WERI-Rb-1 (cell line): ENCODE results near the gene NTRK3.

Experiments
- DNase-seq: peaks from one replicate; pipeline ENCODE4 v3.0.0-alpha.2; 2020
- H3K27ac ChIP-seq: fragments of 250-450 bp; sonication (Bioruptor Pico); 2 replicates; pipeline ENCODE4 v1.5.1; 2020; ENCODE audit warnings: mild to moderate bottlenecking, moderate library complexity
- H3K27me3 ChIP-seq: fragments of 250-450 bp; sonication (Bioruptor Pico); 2 replicates; pipeline ENCODE4 v1.5.1; 2021; ENCODE audit warnings: mild to moderate bottlenecking, low read depth, moderate library complexity; ENCODE audit not compliant: insufficient read depth, severe bottlenecking
- H3K36me3 ChIP-seq: fragments of 250-450 bp; sonication (Bioruptor Pico); 2 replicates; pipeline ENCODE4 v1.5.1; 2020; ENCODE audit warnings: mild to moderate bottlenecking, moderate library complexity
- H3K4me3 ChIP-seq: 2 replicates; pipeline ENCODE4 v1.5.1; 2011; ENCODE audit warnings: low read depth, mild to moderate bottlenecking, control low read depth, low read length
- H3K9me3 ChIP-seq: fragments of 250-450 bp; sonication (Bioruptor Pico); 2 replicates; pipeline ENCODE4 v1.5.1; 2021; ENCODE audit warnings: mild to moderate bottlenecking, moderate library complexity; ENCODE audit not compliant: severe bottlenecking
- CTCF ChIP-seq: IDR thresholded peaks from 2 replicates; pipeline ENCODE4 v1.5.1; 2011; ENCODE audit warnings: low read depth, mild to moderate bottlenecking, control low read depth, inconsistent platforms, low read length

Gene NTRK3

GRCh38 chr15:88177451-88177850 lies 79.1 kb downstream of the NTRK3 start:
- Histone ChIP-seq H3K4me3 (no peak overlapping the region), H3K9me3 (no peaks in the 10 kb centered on the region), H3K27me3 (peaks cover 30% of the 10 kb centered on the region), H3K36me3 (no peaks in the 10 kb centered on the region), H3K27ac (no peak overlapping the region)
- TF ChIP-seq CTCF: no peak
- DNase-seq: no peak

GRCh38 chr15:88174571-88174970 lies 82.0 kb downstream of the NTRK3 start:
- no peak overlapping the region for H3K27ac ChIP-seq
- no peak overlapping the region for H3K4me3 ChIP-seq
- H3K36me3 ChIP-seq: no peaks in the 10 kb centered on the region
- DNase-seq: peak; percentile 50
- no peaks in the 10 kb centered on the region for H3K9me3 ChIP-seq
- peaks cover 17% of the 10 kb centered on the region for H3K27me3 ChIP-seq
- TF ChIP-seq CTCF: no peak

- TF ChIP-seq CTCF: no peak
- Histone ChIP-seq H3K4me3 (no peak overlapping the region), H3K36me3 (no peaks in the 10 kb centered on the region), H3K9me3 (no peaks in the 10 kb centered on the region), H3K27me3 (peaks cover 16% of the 10 kb centered on the region), H3K27ac (no peak overlapping the region)
- no peak for DNase-seq
These were observed 90.2 kb downstream of the NTRK3 start for GRCh38 chr15:88166082-88166993.

- Histone ChIP-seq H3K9me3 (no peaks in the 10 kb centered on the region), H3K27me3 (peaks cover 31% of the 10 kb centered on the region), H3K36me3 (no peaks in the 10 kb centered on the region), H3K27ac (no peak overlapping the region), H3K4me3 (no peak overlapping the region)
- no peak for DNase-seq
- TF ChIP-seq CTCF: no peak
These were observed 94.9 kb downstream of the NTRK3 start for GRCh38 chr15:88161636-88162035.

- no peak overlapping the region for H3K27ac ChIP-seq
- no peak overlapping the region for H3K4me3 ChIP-seq
- no peaks in the 10 kb centered on the region for H3K9me3 ChIP-seq
- no peaks in the 10 kb centered on the region for H3K36me3 ChIP-seq
- DNase-seq: no peak
- TF ChIP-seq CTCF: no peak
- H3K27me3 ChIP-seq: peaks cover 23% of the 10 kb centered on the region
These were observed 101.2 kb downstream of the NTRK3 start for GRCh38 chr15:88155310-88155709.
